Prostate gland (tissue), 2 donors: ENCODE data around the gene PRF1.

Experiments
- CTCF ChIP-seq, 4 experiments: fragments of 200-600 bp in 2 of 4; fragments of 450-650 bp in 2 of 4; sonication (generic) in 2 of 4; IDR thresholded peaks; 1 replicate in 3 of 4; 2 replicates in 1 of 4; pipeline ENCODE4 v1.5.1; 2016 to 2019; ENCODE audit warnings: antibody characterized with exemption in 4 of 4, mild to moderate bottlenecking in 2 of 4, moderate library complexity in 2 of 4
- POLR2AphosphoS5 ChIP-seq: sonication (generic); formaldehyde crosslinking; IDR thresholded peaks from one replicate; pipeline ENCODE4 v1.6.1; 2017; ENCODE audit warnings: antibody characterized with exemption

GRCh38 chr10:70557876-70558275, 44.7 kb downstream of the PRF1 start:
- no peak for TF ChIP-seq POLR2AphosphoS5
- TF ChIP-seq CTCF (IDR thresholded peaks at IDR 0.05) = no peak
